ENCODE results near the gene APP. TPM values are rescaled to one million over a fixed set of nuclear protein-coding genes. Genes with fewer than 3 reads are reported as not detected.

The APP gene
- total RNA-seq, 1 donor from 2014 or later = 306 TPM

- TF ChIP-seq EZH2 (IDR thresholded peaks at IDR 0.05) = no peak
- TF ChIP-seq CTCF (IDR thresholded peaks at IDR 0.05) = no peak
- TF ChIP-seq EZH2phosphoT487 (IDR thresholded peaks at IDR 0.05) = no peak
- Mint-ChIP-seq H3K36me3 (peaks cover 18% of the 10 kb centered on the region), H3K4me1 (peaks cover 7% of the 10 kb centered on the region), H3K27ac (no peak overlapping the region), H3K27me3 (ENCODE audit: insufficient read depth, low read depth) (peaks cover 2% of the 10 kb centered on the region), H3K9me3 (no peaks in the 10 kb centered on the region), H3K4me3 (no peak overlapping the region)
- peaks cover 14% of the 10 kb centered on the region for H3K4me1 ChIP-seq
- no peak overlapping the region for H3K4me3 ChIP-seq
- H3K36me3 ChIP-seq = no peaks in the 10 kb centered on the region
- no peak overlapping the region for H2AFZ ChIP-seq (replicated peaks)
- DNase-seq (ENCODE audit: low spot score) = no peak
- no peaks in the 10 kb centered on the region for H3F3A ChIP-seq (ENCODE audit: low read depth)
- no peaks in the 10 kb centered on the region for H3K27me3 ChIP-seq
- peaks cover 62% of the 10 kb centered on the region for H4K20me1 ChIP-seq (ENCODE audit: low read depth)
- H3K9ac ChIP-seq = no peak overlapping the region
- no peaks in the 10 kb centered on the region for H3K9me3 ChIP-seq (ENCODE audit: low read depth)
- peaks cover 91% of the 10 kb centered on the region for H3K79me2 ChIP-seq (ENCODE audit: low read depth)
- no peak overlapping the region for H3K4me2 ChIP-seq
- no peak overlapping the region for H3K27ac ChIP-seq
Observed at GRCh38 chr21:26055841-26056264, 114.7 kb downstream of the APP start.

- Mint-ChIP-seq H3K4me3 (no peak overlapping the region), H3K4me1 (peaks cover 3% of the 10 kb centered on the region), H3K27ac (no peak overlapping the region), H3K36me3 (peaks cover 25% of the 10 kb centered on the region), H3K27me3 (ENCODE audit: insufficient read depth, low read depth) (peaks cover 2% of the 10 kb centered on the region), H3K9me3 (no peaks in the 10 kb centered on the region)
- Histone ChIP-seq H3K9ac (no peak overlapping the region), H3K27me3 (no peaks in the 10 kb centered on the region), H3K4me1 (peaks cover 8% of the 10 kb centered on the region), H3K9me3 (ENCODE audit: low read depth) (no peaks in the 10 kb centered on the region), H3K4me3 (no peak overlapping the region), H3K79me2 (ENCODE audit: low read depth) (peaks cover 88% of the 10 kb centered on the region), H3F3A (ENCODE audit: low read depth) (no peaks in the 10 kb centered on the region), H3K27ac (no peak overlapping the region), H2AFZ (replicated peaks) (no peak overlapping the region), H4K20me1 (ENCODE audit: low read depth) (peaks cover 54% of the 10 kb centered on the region), H3K4me2 (no peak overlapping the region), H3K36me3 (no peaks in the 10 kb centered on the region)
- DNase-seq (ENCODE audit: low spot score) = no peak
- TF ChIP-seq CTCF (IDR thresholded peaks at IDR 0.05) = no peak
- TF ChIP-seq EZH2 (IDR thresholded peaks at IDR 0.05) = no peak
- no peak for TF ChIP-seq EZH2phosphoT487 (IDR thresholded peaks at IDR 0.05)
Observed at GRCh38 chr21:26055010-26055409, 115.6 kb downstream of the APP start.

GRCh38 chr21:26052057-26052456, 118.5 kb downstream of the APP start:
- Histone ChIP-seq H3K9ac (no peak overlapping the region), H3K4me3 (no peak overlapping the region), H3K27me3 (no peaks in the 10 kb centered on the region), H3K9me3 (ENCODE audit: low read depth) (no peaks in the 10 kb centered on the region), H2AFZ (replicated peaks) (no peak overlapping the region), H4K20me1 (ENCODE audit: low read depth) (peaks cover 37% of the 10 kb centered on the region), H3K36me3 (peaks cover 10% of the 10 kb centered on the region), H3K27ac (no peak overlapping the region), H3K4me1 (no peaks in the 10 kb centered on the region), H3K4me2 (no peak overlapping the region), H3K79me2 (ENCODE audit: low read depth) (peaks cover 64% of the 10 kb centered on the region), H3F3A (ENCODE audit: low read depth) (no peaks in the 10 kb centered on the region)
- H3K4me3 Mint-ChIP-seq = no peak overlapping the region
- H3K9me3 Mint-ChIP-seq = no peaks in the 10 kb centered on the region
- H3K27me3 Mint-ChIP-seq (ENCODE audit: insufficient read depth, low read depth) = no peaks in the 10 kb centered on the region
- H3K36me3 Mint-ChIP-seq = peaks cover 38% of the 10 kb centered on the region
- H3K4me1 Mint-ChIP-seq = no peaks in the 10 kb centered on the region
- TF ChIP-seq EZH2phosphoT487 (IDR thresholded peaks at IDR 0.05) = no peak
- TF ChIP-seq EZH2 (IDR thresholded peaks at IDR 0.05) = no peak
- no peak for TF ChIP-seq CTCF (IDR thresholded peaks at IDR 0.05)
- H3K27ac Mint-ChIP-seq = no peak overlapping the region
- DNase-seq (ENCODE audit: low spot score) = no peak

All from neural progenitor cell (in vitro differentiated cells).